ENCODE results near the gene DNAJC11. TPM values are rescaled to one million over a fixed set of nuclear protein-coding genes. Genes with fewer than 3 reads are reported as not detected.
A peak's percentile ranks its signal among the peaks of the same experiment; 100 is the strongest.

Gene DNAJC11
- total and polyA plus RNA-seq, 2 experiments from 2014 or later = 64.7 to 67.9 TPM

- peaks cover 74% of the 10 kb centered on the region for H3K36me3 ChIP-seq
- no peak for TF ChIP-seq CTCF (IDR thresholded peaks at IDR 0.05; ENCODE audit: low read depth, low read length)
- no peaks in the 10 kb centered on the region for H3K27me3 ChIP-seq
- peaks cover 11% of the 10 kb centered on the region for H3K4me1 ChIP-seq (ENCODE audit: low read depth)
- no peak overlapping the region for H3K27ac ChIP-seq
- no peak overlapping the region for H3K4me3 ChIP-seq
- no peaks in the 10 kb centered on the region for H3K9me3 ChIP-seq (ENCODE audit: low read depth)
- DNase-seq (ENCODE audit: low read depth in 1 of 2, low spot score in 1 of 2) = no peak
Observed at GRCh38 chr1:6592441-6592840, 109.2 kb downstream of the DNAJC11 start.

- no peak for DNase-seq (ENCODE audit: low read depth in 1 of 2, low spot score in 1 of 2)
- peaks cover 8% of the 10 kb centered on the region for H3K4me1 ChIP-seq (ENCODE audit: low read depth)
- no peaks in the 10 kb centered on the region for H3K9me3 ChIP-seq (ENCODE audit: low read depth)
- H3K27ac ChIP-seq = no peak overlapping the region
- H3K36me3 ChIP-seq = peaks cover 75% of the 10 kb centered on the region
- TF ChIP-seq CTCF (IDR thresholded peaks at IDR 0.05; ENCODE audit: low read depth, low read length) = no peak
- H3K27me3 ChIP-seq = no peaks in the 10 kb centered on the region
- H3K4me3 ChIP-seq = no peak overlapping the region
Observed at GRCh38 chr1:6591644-6592043, 110.0 kb downstream of the DNAJC11 start.

GRCh38 chr1:6591222-6591621, 110.4 kb downstream of the DNAJC11 start:
- no peaks in the 10 kb centered on the region for H3K9me3 ChIP-seq (ENCODE audit: low read depth)
- DNase-seq (ENCODE audit: low read depth in 1 of 2, low spot score in 1 of 2) = no peak
- H3K27me3 ChIP-seq = no peaks in the 10 kb centered on the region
- H3K4me3 ChIP-seq = no peak overlapping the region
- peaks cover 3% of the 10 kb centered on the region for H3K4me1 ChIP-seq (ENCODE audit: low read depth)
- TF ChIP-seq CTCF (IDR thresholded peaks at IDR 0.05; ENCODE audit: low read depth, low read length) = no peak
- H3K36me3 ChIP-seq = peaks cover 73% of the 10 kb centered on the region
- H3K27ac ChIP-seq = no peak overlapping the region

- no peak for TF ChIP-seq CTCF (IDR thresholded peaks at IDR 0.05; ENCODE audit: low read depth, low read length)
- DNase-seq (ENCODE audit: low read depth in 1 of 2, low spot score in 1 of 2) = no peak
- Histone ChIP-seq H3K27me3 (no peaks in the 10 kb centered on the region), H3K27ac (no peak overlapping the region), H3K36me3 (peaks cover 61% of the 10 kb centered on the region), H3K4me3 (no peak overlapping the region), H3K9me3 (ENCODE audit: low read depth) (no peaks in the 10 kb centered on the region), H3K4me1 (ENCODE audit: low read depth) (no peaks in the 10 kb centered on the region)
Observed at GRCh38 chr1:6590046-6590445, 111.6 kb downstream of the DNAJC11 start.

GRCh38 chr1:6588893-6589520, 112.6 kb downstream of the DNAJC11 start:
- Histone ChIP-seq H3K4me1 (ENCODE audit: low read depth) (no peaks in the 10 kb centered on the region), H3K27me3 (no peaks in the 10 kb centered on the region), H3K27ac (peak overlapping the region; percentile 38), H3K4me3 (no peak overlapping the region), H3K9me3 (ENCODE audit: low read depth) (no peaks in the 10 kb centered on the region), H3K36me3 (peaks cover 52% of the 10 kb centered on the region)
- no peak for TF ChIP-seq CTCF (IDR thresholded peaks at IDR 0.05; ENCODE audit: low read depth, low read length)
- no peak for DNase-seq (ENCODE audit: low read depth in 1 of 2, low spot score in 1 of 2)

All from cardiac muscle cell (in vitro differentiated cells and primary cell).